PC-3 (cell line): Measurements from ENCODE around the gene RCOR1. TPM values are rescaled to one million over a fixed set of nuclear protein-coding genes. Genes with fewer than 3 reads are reported as not detected.

Experiments
- ATAC-seq: fragments of 200-7000 bp; cut with Tn5 transposase; 2 replicates; pipeline ENCODE4 v1.9.1; 2020; ENCODE audit warnings: mild to moderate bottlenecking, moderate library complexity
- BruUV-seq: library from RNA; stranded (reverse); fragments of 400-500 nt; replicated peaks from 2 replicates; lab custom pipeline; 2021; lab: Mats Ljungman, UMichigan
- CTCF ChIA-PET: fragments of 300-600 bp; sonication (Branson Sonifier 250); formaldehyde crosslinking; loops from one replicate; lab custom pipeline; 2022; ENCODE audit warnings: antibody characterized with exemption; lab: Charles Lee
- POLR2A ChIA-PET: fragments of 300-600 bp; sonication (Branson Sonifier 250); formaldehyde crosslinking; loops from one replicate; lab custom pipeline; 2022; ENCODE audit warnings: antibody characterized with exemption; ENCODE audit not compliant: unreplicated experiment; lab: Charles Lee
- DNase-seq: peaks from one replicate; pipeline ENCODE4 v3.0.0-alpha.2; 2015
- H2AFZ ChIP-seq: fragments of 300-600 bp; sonication (generic); 2 replicates; pipeline ENCODE4 v1.6.0; 2016; ENCODE audit warnings: antibody characterized with exemption, low read length
- H3F3A ChIP-seq: fragments of 300-600 bp; sonication (generic); one replicate; pipeline ENCODE4 v1.6.0; 2017; ENCODE audit warnings: antibody characterized with exemption, low read length, control low read depth, mild to moderate bottlenecking; ENCODE audit not compliant: unreplicated experiment
- H3K27ac ChIP-seq: fragments of 300-600 bp; sonication (generic); 2 replicates; pipeline ENCODE4 v1.5.1; 2016; ENCODE audit warnings: mild to moderate bottlenecking, low read length
- H3K27me3 ChIP-seq: fragments of 300-600 bp; sonication (generic); 2 replicates; pipeline ENCODE4 v1.6.1; 2016; ENCODE audit warnings: low read length, mixed read lengths
- H3K36me3 ChIP-seq: fragments of 300-600 bp; sonication (generic); 2 replicates; pipeline ENCODE4 v1.6.1; 2016; ENCODE audit warnings: low read depth, mixed run types, low read length, mixed read lengths
- H3K4me1 ChIP-seq: fragments of 300-600 bp; sonication (generic); 2 replicates; pipeline ENCODE4 v1.5.1; 2016; ENCODE audit warnings: low read length; ENCODE audit not compliant: insufficient read depth
- H3K4me2 ChIP-seq: fragments of 300-600 bp; sonication (generic); 2 replicates; pipeline ENCODE4 v1.6.0; 2016; ENCODE audit warnings: low read length
- H3K4me3 ChIP-seq: fragments of 300-600 bp; sonication (generic); 2 replicates; pipeline ENCODE4 v1.5.1; 2016; ENCODE audit warnings: mild to moderate bottlenecking, low read length, mixed read lengths
- H3K79me2 ChIP-seq: fragments of 300-600 bp; sonication (generic); 2 replicates; pipeline ENCODE4 v1.6.1; 2017; ENCODE audit warnings: low read length, mixed read lengths
- H3K9ac ChIP-seq: fragments of 300-600 bp; sonication (generic); 2 replicates; pipeline ENCODE4 v1.6.0; 2016; ENCODE audit warnings: mild to moderate bottlenecking, low read length
- H3K9me2 ChIP-seq: fragments of 300-600 bp; sonication (generic); replicated peaks from 2 replicates; pipeline ENCODE4 v1.6.1; 2016; ENCODE audit warnings: mixed run types, low read length, mixed read lengths
- H3K9me3 ChIP-seq: fragments of 300-600 bp; sonication (generic); 2 replicates; pipeline ENCODE4 v1.6.1; 2016; ENCODE audit warnings: low read length, mixed read lengths
- H4K20me1 ChIP-seq: fragments of 300-600 bp; sonication (generic); 2 replicates; pipeline ENCODE4 v1.6.1; 2016; ENCODE audit warnings: low read length, mixed read lengths
- CTCF ChIP-seq: fragments of 300-600 bp; sonication (generic); conservative IDR thresholded peaks from 2 replicates; pipeline ENCODE4 v1.5.1; 2017; ENCODE audit warnings: antibody characterized with exemption, low read depth, mild to moderate bottlenecking, low read length
- EZH2 ChIP-seq: fragments of 300-600 bp; sonication (generic); IDR thresholded peaks from one replicate; pipeline ENCODE4 v1.6.1; 2017; ENCODE audit warnings: antibody characterized with exemption, mild to moderate bottlenecking, low read length; ENCODE audit not compliant: unreplicated experiment
- EZH2phosphoT487 ChIP-seq: fragments of 300-600 bp; sonication (generic); IDR thresholded peaks from 2 replicates; pipeline ENCODE4 v1.6.1; 2018; ENCODE audit warnings: mild to moderate bottlenecking, antibody characterized with exemption, low read length, borderline replicate concordance
- intact Hi-C: fragments of 100-400 bp; cut with micrococcal nuclease; formaldehyde crosslinking; loops from 2 replicates; pipeline ENCODE4 v1.9.0; 2023
- total RNA-seq: library from RNA; depleted of rRNA; stranded (reverse); fragments of >200 nt; gene quantifications from 2 replicates; pipeline ENCODE4 v1.2.3, GENCODE V29; 2014

RCOR1 gene
- total RNA-seq, 1 experiment from 2014 or later = 22.2 TPM

DNA sequence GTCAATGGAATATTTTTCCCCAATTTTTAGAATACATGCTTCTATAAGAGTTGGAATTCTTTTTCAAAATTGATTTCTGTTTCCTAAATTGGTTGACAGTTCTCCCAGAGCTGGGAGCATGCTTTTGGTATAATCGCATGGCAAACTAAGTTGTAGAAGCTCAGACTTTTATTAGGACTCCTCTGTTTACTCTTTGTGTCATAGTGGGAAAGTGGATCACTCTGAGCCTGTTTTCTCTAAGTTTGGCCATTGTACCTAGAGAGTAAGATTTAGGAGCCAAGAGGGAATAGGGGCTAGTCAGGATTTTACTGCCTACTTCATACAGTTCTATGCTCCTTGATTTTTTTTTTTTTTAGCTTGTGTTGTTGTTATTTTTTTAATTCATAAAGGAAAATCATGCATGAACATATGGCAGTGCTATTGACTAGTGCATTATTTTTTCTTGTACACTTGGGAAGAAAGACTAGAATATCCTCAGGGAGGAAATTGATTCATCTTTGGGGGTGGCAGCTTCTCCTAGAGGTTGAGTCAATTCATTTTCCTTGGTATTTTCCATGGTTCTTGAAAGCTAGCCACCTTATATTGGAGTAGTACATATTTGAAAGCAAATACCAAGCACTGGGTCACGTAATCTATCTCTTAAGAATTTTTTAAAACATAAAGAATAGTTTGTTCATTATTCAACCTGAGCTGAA, 107.1 kb downstream of the RCOR1 start:
- TF ChIP-seq EZH2phosphoT487 (no peak), CTCF (no peak), EZH2 (no peak)
- peak; percentile 66 for ATAC-seq

GRCh38 chr14:102708494-102708893, 116.0 kb downstream of the RCOR1 start:
- Histone ChIP-seq H3K9ac (no peak overlapping the region), H4K20me1 (no peaks in the 10 kb centered on the region), H3K27ac (no peak overlapping the region), H3K4me2 (no peak overlapping the region), H3F3A (no peaks in the 10 kb centered on the region), H3K36me3 (peaks cover 40% of the 10 kb centered on the region), H3K4me1 (no peaks in the 10 kb centered on the region), H3K79me2 (no peaks in the 10 kb centered on the region), H3K9me2 (no peaks in the 10 kb centered on the region), H3K9me3 (no peaks in the 10 kb centered on the region), H3K27me3 (no peaks in the 10 kb centered on the region), H3K4me3 (no peak overlapping the region), H2AFZ (no peak overlapping the region)
- BruUV-seq = no TSS peak
- DNase-seq (no peak), ATAC-seq (no peak)
- TF ChIP-seq EZH2phosphoT487 = no peak
- TF ChIP-seq EZH2 = no peak
- TF ChIP-seq CTCF = no peak
- intact Hi-C loops = no loop called here
- CTCF ChIA-PET = no interaction called here
- POLR2A ChIA-PET = no interaction called here

More for the DNA sequence above, 107.1 kb downstream of the RCOR1 start:
- peaks cover 28% of the 10 kb centered on the region for H3K4me1 ChIP-seq
- H3K27ac ChIP-seq = no peak overlapping the region
- H3K9ac ChIP-seq = no peak overlapping the region
- no peaks in the 10 kb centered on the region for H3K9me3 ChIP-seq
- intact Hi-C loops = loop anchor here (5.0 kb wide), 1 partner anchor 78 kb away; the partner anchor contains the start of gene TRAF3
- ChIA-PET CTCF (no interaction called here), POLR2A (no interaction called here)
- no TSS peak for BruUV-seq
- H3F3A ChIP-seq = no peaks in the 10 kb centered on the region
- H4K20me1 ChIP-seq = peaks cover 25% of the 10 kb centered on the region
- peak; percentile 51 for DNase-seq
- no peaks in the 10 kb centered on the region for H3K9me2 ChIP-seq
- no peak overlapping the region for H3K4me2 ChIP-seq
- H3K4me3 ChIP-seq = no peak overlapping the region
- H2AFZ ChIP-seq = no peak overlapping the region
- H3K36me3 ChIP-seq = peaks cover 28% of the 10 kb centered on the region
- no peaks in the 10 kb centered on the region for H3K27me3 ChIP-seq
- H3K79me2 ChIP-seq = peaks cover 79% of the 10 kb centered on the region

GRCh38 chr14:102711207-102711606, 118.8 kb downstream of the RCOR1 start:
- Histone ChIP-seq H3K9ac (no peak overlapping the region), H3K4me3 (no peak overlapping the region), H4K20me1 (no peaks in the 10 kb centered on the region), H3K4me2 (no peak overlapping the region), H3K4me1 (no peaks in the 10 kb centered on the region), H3K9me3 (no peaks in the 10 kb centered on the region), H3K36me3 (peaks cover 26% of the 10 kb centered on the region), H3K79me2 (no peaks in the 10 kb centered on the region), H2AFZ (no peak overlapping the region), H3K9me2 (no peaks in the 10 kb centered on the region), H3F3A (no peaks in the 10 kb centered on the region), H3K27me3 (no peaks in the 10 kb centered on the region), H3K27ac (no peak overlapping the region)
- no peak for DNase-seq
- ChIA-PET POLR2A (no interaction called here), CTCF (no interaction called here)
- intact Hi-C loops = no loop called here
- no peak for TF ChIP-seq EZH2phosphoT487
- TF ChIP-seq EZH2 = no peak
- ATAC-seq = no peak
- TSS peak; percentile 11 for BruUV-seq
